HUDEP-2 (cell line): Measurements from ENCODE around the gene ADAMTS16.

Source experiments
- DNase-seq, 76 experiments: peaks; one replicate each; lab custom pipeline; 2025; ENCODE audit not compliant: unreplicated experiment in 76 of 76; lab: John Stamatoyannopoulos, UW

ADAMTS16 gene

DNA sequence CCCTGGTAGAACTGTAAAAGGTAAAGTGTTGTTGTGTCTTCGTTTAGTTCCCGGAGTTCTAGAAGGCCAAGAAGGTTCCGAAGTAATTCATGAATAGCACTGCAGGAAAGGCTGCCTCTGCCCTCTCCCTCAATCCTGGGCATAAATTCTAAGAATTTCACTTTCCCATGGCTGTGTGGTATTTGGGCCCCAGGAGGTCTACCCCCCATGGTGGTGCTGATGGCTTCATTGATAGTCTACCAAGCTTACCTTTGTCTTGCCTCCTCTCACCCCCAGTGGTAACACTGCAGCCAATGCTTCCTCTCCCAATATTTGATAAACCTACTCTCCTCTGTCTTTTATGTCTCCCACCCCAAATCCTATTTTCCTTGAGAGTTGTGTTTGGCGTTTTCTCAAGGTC is 39.5 kb downstream of the ADAMTS16 start:
- DNase-seq, result no peak

DNA sequence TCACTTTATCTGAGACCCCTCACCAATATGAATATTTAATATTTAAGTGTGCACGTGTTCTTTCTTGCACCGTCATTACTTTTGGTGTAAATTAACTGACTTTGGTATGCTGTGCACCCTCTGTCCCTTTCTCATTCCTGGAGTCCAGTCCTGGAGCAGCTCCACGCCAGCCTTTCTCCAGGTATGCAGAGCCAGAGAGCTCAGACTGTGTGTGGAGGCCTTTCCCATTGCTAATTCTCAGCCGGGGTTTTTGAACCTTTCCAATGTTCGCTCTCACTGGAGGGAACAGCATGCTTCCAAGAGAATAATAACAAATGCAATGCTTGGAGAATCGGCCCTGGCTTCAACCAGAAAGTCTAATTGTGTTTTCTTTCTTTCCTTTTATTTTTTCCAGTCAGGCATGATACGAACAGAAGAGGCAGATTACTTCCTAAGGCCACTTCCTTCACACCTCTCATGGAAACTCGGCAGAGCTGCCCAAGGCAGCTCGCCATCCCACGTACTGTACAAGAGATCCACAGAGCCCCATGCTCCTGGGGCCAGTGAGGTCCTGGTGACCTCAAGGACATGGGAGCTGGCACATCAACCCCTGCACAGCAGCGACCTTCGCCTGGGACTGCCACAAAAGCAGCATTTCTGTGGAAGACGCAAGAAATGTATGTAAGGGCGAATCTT is 41.7 kb downstream of the ADAMTS16 start:
- no peak for DNase-seq

DNA sequence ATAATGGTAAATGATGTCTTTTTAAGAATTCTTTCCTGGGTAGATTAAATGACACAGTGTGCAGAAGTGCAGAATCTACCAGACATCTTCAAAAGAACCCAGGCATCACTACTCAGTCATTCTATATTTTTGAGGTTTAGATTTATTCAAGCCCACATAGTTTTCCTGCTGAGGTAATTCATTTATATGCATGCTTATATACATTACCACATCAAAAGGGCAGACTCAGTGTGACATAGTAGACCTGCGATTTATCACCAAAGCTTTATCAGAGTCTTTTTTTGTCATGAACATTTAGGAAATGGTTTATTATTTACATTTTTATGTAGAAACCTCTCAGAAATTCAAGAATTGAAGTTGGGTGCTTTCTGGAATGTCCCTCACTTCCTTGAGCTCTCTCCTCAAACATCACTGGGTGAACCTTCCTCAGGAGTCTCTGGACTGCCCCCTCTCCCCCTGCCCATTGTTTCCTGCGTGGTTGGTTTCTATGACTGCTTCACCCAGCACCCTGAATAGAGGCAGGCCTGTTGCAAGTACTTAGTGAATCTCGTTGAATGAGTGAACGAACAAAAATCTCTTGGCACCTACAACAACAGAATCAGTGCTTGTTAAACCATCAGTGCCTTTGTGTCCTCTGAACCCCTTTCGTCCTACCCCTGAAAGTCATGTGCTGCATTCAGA is 42.5 kb downstream of the ADAMTS16 start:
- no peak for DNase-seq

DNA sequence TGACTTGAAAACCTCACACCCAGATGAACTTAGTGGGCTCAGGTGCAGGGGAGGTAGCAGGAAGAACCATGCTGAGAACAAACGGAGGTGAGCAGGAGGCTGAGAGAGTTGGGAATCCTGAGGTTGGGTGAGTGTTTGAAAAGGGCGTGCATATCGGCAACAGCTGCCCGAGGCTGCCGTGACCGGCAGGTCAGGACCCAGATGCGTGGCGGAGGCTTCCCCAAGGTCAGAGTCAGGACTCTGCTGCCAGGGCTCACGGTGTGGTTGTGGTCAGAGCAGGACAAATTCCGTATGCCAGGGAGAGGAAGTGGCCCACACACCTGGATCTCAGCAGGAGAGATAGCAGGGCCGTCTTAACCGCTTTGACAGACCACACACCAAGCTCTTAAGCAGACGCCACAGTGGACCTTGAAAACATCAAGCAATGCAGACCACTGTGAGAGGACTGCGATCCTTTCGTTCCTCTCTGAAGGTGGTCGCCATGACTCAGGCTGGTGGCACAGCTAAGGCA is 43.1 kb downstream of the ADAMTS16 start:
- DNase-seq, result no peak

DNA sequence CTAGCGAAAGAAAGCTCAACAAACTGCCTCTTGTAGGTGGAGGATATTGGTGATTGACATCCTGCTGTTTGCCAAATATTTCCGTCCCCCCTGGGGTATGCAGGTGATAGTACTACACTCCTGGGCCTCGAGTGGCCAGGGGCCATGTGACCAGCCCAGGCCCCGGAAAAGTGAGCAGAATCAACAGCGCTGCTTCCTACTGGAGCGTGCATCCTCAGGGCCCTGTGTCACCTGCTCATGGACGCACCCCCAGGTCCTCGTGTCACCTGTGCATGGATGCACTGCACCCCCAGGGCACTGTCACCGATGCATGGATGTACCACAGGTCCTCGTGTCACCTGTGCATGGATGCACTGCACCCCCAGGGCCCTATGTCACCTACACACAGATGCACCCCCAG is 43.8 kb downstream of the ADAMTS16 start:
- no peak for DNase-seq

DNA sequence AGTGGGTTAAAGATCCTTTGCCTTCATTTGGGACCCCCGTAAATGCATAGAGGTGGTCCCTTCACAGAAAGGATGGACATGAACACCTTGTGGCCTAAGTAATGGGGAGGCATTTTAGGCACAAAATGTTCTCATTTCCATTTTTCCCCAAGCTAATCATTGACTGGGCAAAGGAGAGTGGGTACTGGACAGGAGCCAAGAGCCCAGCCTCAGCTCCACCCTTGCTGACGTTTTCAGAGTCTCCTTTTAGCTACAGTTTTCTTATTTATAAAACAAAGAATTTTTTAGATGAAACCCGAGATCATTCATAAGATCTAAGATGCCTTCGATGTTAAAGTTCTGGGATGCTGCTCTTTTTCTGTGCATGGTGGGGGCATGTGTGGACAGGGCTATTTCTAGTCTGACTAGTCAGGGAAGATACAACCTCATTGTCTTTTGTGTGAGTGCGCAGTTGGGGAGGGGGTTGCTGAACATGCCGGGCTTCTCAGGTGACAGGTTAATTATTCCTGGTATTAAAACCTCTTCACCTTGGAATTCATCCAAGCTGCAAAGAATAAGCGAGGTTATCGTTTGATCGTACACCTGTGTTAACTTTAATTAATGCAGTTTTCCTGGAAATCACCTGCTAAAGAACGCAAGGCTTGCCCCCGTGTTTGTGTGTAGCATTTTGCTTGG is 48.4 kb downstream of the ADAMTS16 start:
- no peak for DNase-seq

DNA sequence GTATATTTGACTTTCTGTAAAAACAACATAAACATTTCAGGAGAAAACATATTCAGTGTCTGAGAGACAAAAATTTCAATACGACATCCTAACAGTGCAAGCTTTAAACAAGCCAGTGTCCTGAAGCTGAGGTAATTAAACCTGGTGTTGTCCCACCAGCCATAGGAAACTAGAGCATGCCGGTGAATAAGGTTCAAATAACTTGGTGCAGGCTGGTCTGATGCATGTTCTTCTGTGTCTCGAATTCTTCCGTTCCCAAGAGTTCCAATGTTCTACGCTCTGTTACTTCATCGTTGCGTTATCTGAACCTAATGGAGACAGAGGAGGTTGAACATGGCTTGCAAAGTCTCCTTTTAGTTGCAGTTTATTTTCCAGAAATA is 48.9 kb downstream of the ADAMTS16 start:
- DNase-seq, result no peak

DNA sequence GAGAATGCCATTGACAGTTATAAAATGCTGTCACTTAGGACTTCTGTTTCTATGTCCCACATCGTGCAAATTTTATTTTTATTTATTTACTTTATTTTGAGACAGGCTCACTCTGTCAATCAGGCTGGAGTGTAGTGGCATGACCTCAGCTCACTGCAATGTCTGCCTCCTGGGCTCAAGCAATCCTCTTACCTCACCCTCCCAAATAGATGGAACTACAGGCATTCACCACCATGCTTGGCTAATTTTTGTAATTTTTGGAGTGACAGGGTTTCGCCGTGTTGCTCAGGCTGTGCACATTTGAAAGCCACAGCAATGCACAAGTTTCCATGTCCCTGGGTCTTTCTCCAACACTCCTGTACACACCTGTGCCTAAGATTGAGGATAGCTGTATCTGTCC is 51.8 kb downstream of the ADAMTS16 start:
- DNase-seq, result no peak

DNA sequence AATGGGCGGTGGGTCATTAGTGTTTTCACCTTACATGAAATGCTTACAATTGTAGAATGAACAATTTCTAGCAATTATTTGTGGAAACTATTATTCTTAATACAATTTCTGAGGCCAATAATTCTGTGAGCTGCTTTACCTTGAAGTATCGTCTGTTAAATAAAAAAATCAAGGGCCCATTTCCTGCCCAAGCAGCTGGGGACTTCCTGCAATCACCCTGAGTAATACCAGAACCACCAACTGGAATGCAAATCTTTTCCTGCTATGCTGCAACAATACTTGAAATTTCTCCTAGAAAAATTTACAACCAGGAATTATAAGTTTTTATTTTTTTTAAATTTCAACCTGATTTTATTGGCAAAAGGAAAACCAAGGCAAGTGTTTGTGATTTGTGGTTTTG is 52.6 kb downstream of the ADAMTS16 start:
- no peak for DNase-seq

DNA sequence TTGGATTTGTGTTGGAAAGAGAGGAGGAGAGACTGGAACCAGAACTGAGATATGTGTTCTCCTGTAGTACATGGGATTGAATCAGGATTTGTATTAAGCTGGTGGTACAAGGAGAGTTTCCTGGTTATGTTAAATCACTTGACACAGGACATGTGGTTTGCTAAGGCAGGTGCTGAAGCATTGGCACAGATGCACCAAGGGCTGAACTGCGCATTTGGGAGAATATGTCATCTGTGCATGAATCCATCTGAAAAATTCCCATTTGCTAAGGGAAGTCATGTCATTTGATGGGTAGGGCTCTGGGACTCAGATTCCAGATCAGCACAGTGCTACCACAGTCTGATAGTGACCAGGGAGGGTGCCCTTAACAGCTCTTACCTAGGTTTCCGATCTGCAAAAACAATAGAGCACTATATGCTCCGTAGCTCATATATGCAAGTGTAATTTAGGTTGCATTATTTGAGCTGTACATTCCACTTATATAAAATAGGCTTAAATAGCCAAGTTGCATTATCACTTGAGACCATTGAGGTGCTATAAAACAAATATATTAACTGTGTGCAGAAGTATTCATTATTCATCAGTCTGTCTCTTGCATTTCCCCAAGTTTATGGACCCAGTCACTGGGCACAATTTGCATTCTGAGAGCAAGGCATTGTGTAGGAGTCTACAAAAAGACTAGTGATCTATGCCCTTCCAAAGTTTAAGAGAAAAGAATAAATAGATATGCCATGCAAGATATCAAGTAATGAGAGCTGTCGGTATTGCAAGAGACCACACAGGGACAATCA is 55.2 kb downstream of the ADAMTS16 start:
- DNase-seq, result no peak

DNA sequence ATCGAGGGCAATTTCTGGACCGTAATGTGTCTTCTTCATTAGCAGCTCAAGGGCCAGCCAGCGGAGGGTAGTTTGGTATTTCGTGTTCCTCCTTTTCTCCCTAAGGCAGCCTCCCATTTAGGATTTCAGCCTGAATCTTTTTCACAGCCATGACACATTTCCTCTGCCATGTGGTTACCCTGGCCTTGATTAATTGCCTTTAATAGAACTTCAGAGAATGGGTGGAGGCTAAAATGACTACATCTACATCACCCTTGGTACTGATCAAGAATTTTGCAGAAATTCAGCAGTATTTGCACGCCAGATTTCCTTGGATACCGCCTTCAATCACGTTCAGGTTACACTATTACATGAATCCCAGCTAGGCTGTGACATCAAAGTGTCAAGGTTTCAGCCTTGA is 58.0 kb downstream of the ADAMTS16 start:
- DNase-seq, result no peak

DNA sequence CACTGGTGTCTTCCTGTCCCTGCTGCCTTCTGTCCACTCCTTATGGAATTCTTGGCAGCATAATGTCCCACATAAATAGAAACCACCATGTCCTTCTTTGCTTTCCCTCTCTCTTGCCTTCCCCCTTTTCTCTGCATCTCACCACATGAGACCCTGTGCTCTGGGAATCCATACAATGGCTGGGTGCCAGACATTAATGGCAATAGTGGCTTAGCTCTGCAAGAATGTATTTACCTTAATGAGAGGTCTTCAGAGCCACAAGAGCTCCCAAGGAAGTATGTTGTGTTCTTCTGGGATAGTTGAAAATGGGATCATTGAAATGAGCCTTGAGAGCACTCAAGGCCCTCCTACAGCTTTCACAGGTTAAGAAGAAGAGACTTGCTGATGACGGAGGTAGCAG is 58.7 kb downstream of the ADAMTS16 start:
- DNase-seq, result no peak

DNA sequence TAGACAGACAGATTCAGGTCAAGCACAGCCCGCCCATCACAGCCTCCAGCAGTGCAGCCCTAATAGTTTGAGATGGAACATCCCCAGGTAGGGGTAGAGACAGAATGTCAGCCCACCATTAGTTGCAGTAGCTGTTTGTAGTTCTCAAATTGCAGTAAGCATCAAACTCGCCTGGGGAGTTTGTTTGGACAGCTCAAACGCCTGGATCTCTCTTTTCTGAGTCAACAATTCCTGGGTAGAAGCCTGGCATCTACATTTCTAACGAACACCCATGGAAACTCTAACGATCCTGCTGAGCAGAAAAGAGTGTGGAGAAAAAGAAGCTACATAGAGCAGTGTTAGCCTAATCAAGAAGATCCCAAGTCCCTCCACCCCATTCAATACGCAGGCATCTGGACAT is 59.4 kb downstream of the ADAMTS16 start:
- DNase-seq, result no peak

DNA sequence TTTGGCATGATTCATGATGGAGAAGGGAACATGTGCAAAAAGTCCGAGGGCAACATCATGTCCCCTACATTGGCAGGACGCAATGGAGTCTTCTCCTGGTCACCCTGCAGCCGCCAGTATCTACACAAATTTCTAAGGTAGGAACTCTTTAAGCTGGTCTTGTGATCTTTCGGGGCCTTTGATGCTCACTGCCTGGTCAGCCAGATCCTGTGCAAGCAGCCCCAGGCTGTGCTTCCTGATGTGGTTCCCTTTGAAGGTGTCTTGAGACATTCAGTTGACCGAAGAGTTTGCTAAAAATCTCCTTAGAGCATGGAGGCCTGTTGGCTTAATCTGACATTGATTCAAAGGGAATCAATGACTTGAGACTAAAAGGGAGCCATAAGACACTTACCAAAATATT is 60.0 kb downstream of the ADAMTS16 start:
- DNase-seq, result no peak

DNA sequence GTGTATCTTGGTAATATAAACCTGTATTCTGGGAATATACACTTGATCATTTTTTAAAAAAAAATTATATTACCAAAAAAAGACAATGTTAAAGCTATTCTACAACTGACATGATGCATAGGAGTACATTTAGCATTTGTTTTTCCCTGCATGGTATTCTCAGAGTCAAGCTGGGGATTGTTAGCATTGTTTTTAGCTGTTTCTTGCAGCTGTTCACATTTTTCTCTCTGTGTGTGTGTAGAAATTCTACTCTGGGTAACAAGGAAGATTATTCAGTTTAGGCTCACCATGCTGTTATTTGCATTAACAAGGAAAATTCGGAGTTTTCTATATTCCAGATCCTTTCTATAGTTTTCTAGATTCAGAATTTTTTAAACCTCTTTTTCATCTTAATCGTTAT is 62.2 kb downstream of the ADAMTS16 start:
- DNase-seq, result no peak

DNA sequence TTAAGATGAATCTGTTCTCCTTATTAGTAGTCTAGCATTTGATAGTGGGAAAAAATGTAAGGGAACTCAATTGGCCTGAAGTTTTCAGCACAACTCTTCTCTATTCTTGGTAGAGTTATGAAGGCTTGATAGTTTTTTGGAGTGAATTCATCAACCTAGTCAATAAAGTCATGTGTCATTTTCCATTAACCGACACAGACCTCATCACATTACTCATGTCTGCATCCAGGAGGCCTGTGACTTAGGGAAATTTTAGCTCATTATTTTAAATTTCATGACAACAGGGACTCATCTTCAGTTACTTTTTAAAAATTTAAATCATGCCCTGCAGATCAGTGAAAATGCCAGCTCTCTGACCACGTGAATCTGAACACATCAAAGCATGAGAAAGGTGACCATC is 63.3 kb downstream of the ADAMTS16 start:
- no peak for DNase-seq

DNA sequence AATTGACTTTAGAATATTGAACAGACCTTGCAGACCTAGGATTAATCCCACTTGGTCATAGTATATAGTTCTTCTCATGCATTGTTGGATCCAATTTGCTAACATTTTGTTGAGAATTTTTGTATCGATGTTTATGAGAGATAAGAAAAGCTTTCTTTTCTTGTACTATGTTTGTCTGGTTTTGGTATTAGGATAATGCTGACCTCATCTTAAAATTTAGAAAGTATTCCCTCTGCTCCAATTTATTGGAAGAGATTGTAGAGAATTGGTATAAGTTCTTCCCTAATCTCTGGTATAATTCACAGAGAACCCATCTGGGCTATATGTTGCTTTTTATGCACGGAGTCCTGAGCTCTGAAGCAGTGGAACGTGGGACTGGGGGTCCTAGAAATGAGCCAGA is 67.7 kb downstream of the ADAMTS16 start:
- DNase-seq, result no peak

DNA sequence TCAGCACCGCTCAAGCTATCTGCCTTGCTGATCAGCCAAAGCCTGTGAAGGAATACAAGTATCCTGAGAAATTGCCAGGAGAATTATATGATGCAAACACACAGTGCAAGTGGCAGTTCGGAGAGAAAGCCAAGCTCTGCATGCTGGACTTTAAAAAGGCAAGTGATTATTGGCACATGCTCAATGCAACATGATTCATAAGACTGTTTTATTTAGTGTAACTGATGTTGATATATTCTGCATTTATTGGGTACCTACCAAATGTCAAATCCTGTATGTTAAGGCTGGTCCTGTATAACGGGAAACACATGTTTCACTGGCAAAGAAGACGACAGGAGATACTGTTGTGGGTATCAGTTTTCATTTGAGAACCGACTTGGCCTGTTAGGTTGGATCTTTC is 69.0 kb downstream of the ADAMTS16 start:
- DNase-seq, result no peak

DNA sequence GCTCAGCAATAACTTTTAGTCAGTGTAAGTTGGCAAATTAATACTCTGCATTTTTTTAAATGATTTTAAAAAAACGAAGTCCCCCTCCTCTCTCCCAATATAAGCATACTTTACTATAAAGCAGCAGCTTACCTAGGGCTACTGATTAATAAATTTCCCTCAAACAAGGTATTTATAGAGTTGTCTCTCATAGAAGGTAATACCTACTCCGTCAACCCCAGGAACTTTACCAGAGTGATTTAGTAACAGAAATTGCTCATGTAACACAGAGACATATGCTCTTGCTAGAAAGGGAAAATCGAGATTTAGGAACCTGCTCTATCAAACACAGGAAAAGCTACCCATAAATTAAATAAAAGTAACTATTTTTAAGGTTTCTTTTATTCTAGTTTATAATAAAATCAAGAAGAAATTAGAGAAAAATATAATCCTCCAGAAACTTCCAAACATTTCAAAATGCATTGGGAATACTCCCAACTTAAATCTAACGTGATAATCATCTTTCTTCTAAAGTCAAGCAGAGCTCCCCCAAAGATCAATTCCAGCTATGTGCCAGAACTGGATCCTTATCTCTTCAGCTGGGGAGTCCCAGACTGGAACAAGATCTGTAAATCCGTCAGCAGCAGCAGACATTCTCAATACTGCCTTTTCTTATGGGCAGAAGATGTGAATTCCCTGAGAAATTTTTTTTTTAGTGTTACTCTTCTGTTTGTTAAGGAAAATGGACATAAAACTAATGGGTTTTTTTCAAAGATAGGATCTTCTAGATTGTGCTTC is 69.6 kb downstream of the ADAMTS16 start:
- DNase-seq, result no peak

DNA sequence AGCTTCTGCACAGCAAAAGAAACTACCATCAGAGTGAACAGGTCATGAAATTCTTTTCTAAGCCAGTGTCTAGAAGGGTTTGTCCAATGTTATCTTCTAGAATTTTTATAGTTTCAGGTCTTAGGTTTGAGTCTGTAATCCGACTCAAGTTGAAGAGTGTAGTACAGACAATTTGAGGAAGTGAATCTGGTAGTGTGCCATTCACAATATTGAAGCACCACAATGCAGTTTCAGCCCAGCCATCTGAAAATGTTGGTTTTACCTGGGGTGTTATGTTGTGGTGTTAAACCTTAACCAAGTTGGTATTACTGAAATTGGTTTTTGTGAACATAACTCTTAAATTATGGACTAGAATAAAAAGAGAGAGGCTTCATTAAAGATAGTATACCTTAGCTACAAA is 77.2 kb downstream of the ADAMTS16 start:
- no peak for DNase-seq
